Thyroid gland (tissue), 4 donors: ENCODE results near the gene CARS1.

Experiments used
- POLR2A ChIP-seq, 2 donors: fragments of 450-650 bp; IDR thresholded peaks; one replicate each; pipeline ENCODE4 v1.6.1; 2017; ENCODE audit warnings: antibody characterized with exemption in 2 of 2, mild to moderate bottlenecking in 2 of 2, moderate library complexity in 1 of 2
- TF ChIP-seq, protein P1 (sequence below), 6 experiments: fragments of 200-600 bp in 3 of 6; fragments of 450-650 bp in 3 of 6; sonication (generic) in 3 of 6; IDR thresholded peaks; one replicate each; pipeline ENCODE4 v1.5.1; 2016 to 2019; ENCODE audit warnings: antibody characterized with exemption in 6 of 6, mild to moderate bottlenecking in 2 of 6, inconsistent platforms in 1 of 6, moderate library complexity in 1 of 6

DNA sequence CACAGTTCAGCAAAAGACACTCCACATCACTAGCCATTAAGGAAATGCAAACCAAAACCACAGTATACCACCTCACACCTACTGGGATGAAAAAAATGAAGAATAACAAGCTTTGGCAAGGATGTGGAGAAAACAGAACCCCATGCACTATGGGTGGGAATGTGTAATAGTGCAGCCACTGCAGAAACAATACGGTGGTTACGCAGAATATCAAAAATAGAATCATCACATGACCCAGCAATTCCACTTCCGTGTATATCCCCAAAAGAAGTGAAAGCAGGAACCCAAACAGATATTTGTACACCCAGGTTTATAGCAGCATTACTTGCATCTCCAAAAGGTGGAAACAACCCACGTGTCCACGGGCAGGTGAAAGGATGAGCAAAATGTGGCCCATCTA, 20.8 kb downstream of the CARS1 start:
- TF ChIP-seq, protein P1, sequence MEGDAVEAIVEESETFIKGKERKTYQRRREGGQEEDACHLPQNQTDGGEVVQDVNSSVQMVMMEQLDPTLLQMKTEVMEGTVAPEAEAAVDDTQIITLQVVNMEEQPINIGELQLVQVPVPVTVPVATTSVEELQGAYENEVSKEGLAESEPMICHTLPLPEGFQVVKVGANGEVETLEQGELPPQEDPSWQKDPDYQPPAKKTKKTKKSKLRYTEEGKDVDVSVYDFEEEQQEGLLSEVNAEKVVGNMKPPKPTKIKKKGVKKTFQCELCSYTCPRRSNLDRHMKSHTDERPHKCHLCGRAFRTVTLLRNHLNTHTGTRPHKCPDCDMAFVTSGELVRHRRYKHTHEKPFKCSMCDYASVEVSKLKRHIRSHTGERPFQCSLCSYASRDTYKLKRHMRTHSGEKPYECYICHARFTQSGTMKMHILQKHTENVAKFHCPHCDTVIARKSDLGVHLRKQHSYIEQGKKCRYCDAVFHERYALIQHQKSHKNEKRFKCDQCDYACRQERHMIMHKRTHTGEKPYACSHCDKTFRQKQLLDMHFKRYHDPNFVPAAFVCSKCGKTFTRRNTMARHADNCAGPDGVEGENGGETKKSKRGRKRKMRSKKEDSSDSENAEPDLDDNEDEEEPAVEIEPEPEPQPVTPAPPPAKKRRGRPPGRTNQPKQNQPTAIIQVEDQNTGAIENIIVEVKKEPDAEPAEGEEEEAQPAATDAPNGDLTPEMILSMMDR (IDR thresholded peaks at IDR 0.05) = no peak
- no peak for TF ChIP-seq POLR2A (IDR thresholded peaks at IDR 0.05)
